HL-60 (cell line): ENCODE results near the gene NAPSA.

Experiments
- CTCF ChIP-seq: IDR thresholded peaks from one replicate; pipeline ENCODE4 v1.5.1; 2011; ENCODE audit warnings: low read length, control low read depth, inconsistent platforms; ENCODE audit not compliant: insufficient read depth
- POLR2AphosphoS5 ChIP-seq: IDR thresholded peaks from 2 replicates; pipeline ENCODE4 v1.6.1; 2012; ENCODE audit warnings: low read depth

DNA sequence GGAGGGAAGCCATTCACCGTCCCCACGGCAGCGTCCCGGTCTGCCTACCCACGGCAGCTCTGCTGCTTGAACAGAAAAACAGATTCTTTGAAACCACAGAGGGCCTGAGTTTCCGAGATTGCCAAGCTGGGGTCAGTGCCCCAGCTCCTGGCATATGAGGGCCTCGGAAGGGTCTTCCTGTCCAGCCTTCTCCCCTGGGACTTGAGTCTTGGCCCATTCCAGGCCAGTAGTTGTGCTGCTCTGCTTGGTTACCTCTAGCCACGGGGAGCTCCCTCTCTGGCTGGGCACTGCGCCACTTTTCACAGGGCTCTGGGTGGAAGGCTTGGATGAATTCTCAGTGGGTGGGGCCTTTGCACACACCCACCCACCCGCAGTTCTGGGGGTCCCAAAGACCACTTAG lies 44.7 kb upstream of the NAPSA start:
- TF ChIP-seq CTCF (no peak), POLR2AphosphoS5 (no peak)
